Suprapubic skin (tissue), 4 donors: ENCODE measurements around the gene LMBR1. TPM values are rescaled to one million over a fixed set of nuclear protein-coding genes. Genes with fewer than 3 reads are reported as not detected.
"Not testable (repeated sequence)": the region's sequence is repeated elsewhere in the genome, so short reads cannot be mapped to it uniquely, and the experiment has no call there.

ENCODE experiments used
- DNase-seq, 2 donors: peaks; one replicate each; pipeline ENCODE4 v3.0.0-alpha.2; 2019; ENCODE audit warnings: low spot score in 2 of 2
- H3K27ac ChIP-seq: fragments of 200-600 bp; sonication (generic); one replicate; pipeline ENCODE4 v1.5.1; 2019
- H3K27me3 ChIP-seq: fragments of 200-600 bp; sonication (generic); one replicate; pipeline ENCODE4 v1.5.1; 2019
- H3K36me3 ChIP-seq: fragments of 200-600 bp; sonication (generic); one replicate; pipeline ENCODE4 v1.5.1; 2019
- H3K4me1 ChIP-seq: fragments of 200-600 bp; sonication (generic); one replicate; pipeline ENCODE4 v1.5.1; 2019
- H3K4me3 ChIP-seq: fragments of 200-600 bp; sonication (generic); one replicate; pipeline ENCODE4 v1.5.1; 2019; ENCODE audit warnings: mild to moderate bottlenecking
- H3K9me3 ChIP-seq: fragments of 200-600 bp; sonication (generic); one replicate; pipeline ENCODE4 v1.5.1; 2019
- CTCF ChIP-seq, 2 donors: fragments of 200-600 bp in 1 of 2; fragments of 450-650 bp in 1 of 2; sonication (generic) in 1 of 2; IDR thresholded peaks; one replicate each; pipeline ENCODE4 v1.5.1; 2016 to 2019; ENCODE audit warnings: antibody characterized with exemption in 2 of 2, mild to moderate bottlenecking in 1 of 2, moderate library complexity in 1 of 2
- EP300 ChIP-seq: sonication (generic); formaldehyde crosslinking; IDR thresholded peaks from one replicate; pipeline ENCODE4 v1.6.1; 2017; ENCODE audit warnings: antibody characterized with exemption
- POLR2A ChIP-seq, 2 donors: fragments of 450-650 bp; IDR thresholded peaks; one replicate each; pipeline ENCODE4 v1.6.1; 2017; ENCODE audit warnings: antibody characterized with exemption in 2 of 2, mild to moderate bottlenecking in 2 of 2, moderate library complexity in 2 of 2
- POLR2AphosphoS5 ChIP-seq, 3 donors: sonication (generic); formaldehyde crosslinking; IDR thresholded peaks; one replicate each; pipeline ENCODE4 v1.6.1; 2017; ENCODE audit warnings: antibody characterized with exemption in 3 of 3
- WGBS: methylation state at CpG from one replicate; pipeline ENCODE4 v1.1.5; 2018; 5-methylcytosine and 5-hydroxymethylcytosine counted together
- total RNA-seq, 4 donors: library from RNA; depleted of rRNA; stranded (reverse); fragments of >200 nt; gene quantifications; one replicate each; pipeline ENCODE4 v1.1.0, GENCODE V29; 2016

The LMBR1 gene
- total RNA-seq, 4 donors from 2014 or later: 48.7 to 104 (median 59.1) TPM

- H3K4me3 ChIP-seq: no peak overlapping the region
- no peak for DNase-seq
- H3K4me1 ChIP-seq: no peaks in the 10 kb centered on the region
- H3K27ac ChIP-seq: no peak overlapping the region
- 95% methylated on average over 8 of the region's 8 CpGs for whole genome bisulfite sequencing
- no peaks in the 10 kb centered on the region for H3K9me3 ChIP-seq
- no peaks in the 10 kb centered on the region for H3K36me3 ChIP-seq
- no peak for TF ChIP-seq POLR2AphosphoS5 (IDR thresholded peaks at IDR 0.05)
- no peak for TF ChIP-seq POLR2A (IDR thresholded peaks at IDR 0.05)
- TF ChIP-seq EP300: no peak
- TF ChIP-seq CTCF (IDR thresholded peaks at IDR 0.05): no peak
- H3K27me3 ChIP-seq: peaks cover 12% of the 10 kb centered on the region
These were observed 240.0 kb downstream of the LMBR1 start for GRCh38 chr7:156652886-156653568.

- H3K4me1 ChIP-seq: no peaks in the 10 kb centered on the region
- peaks cover 12% of the 10 kb centered on the region for H3K27me3 ChIP-seq
- no peak for TF ChIP-seq CTCF (IDR thresholded peaks at IDR 0.05)
- no peak for DNase-seq
- H3K4me3 ChIP-seq: no peak overlapping the region
- H3K9me3 ChIP-seq: no peaks in the 10 kb centered on the region
- no peaks in the 10 kb centered on the region for H3K36me3 ChIP-seq
- H3K27ac ChIP-seq: no peak overlapping the region
- 77% methylated on average over 4 of the region's 4 CpGs for WGBS
These were observed 241.5 kb downstream of the LMBR1 start for GRCh38 chr7:156651474-156651873.

- Histone ChIP-seq H3K4me3 (no peak overlapping the region), H3K9me3 (no peaks in the 10 kb centered on the region), H3K4me1 (no peaks in the 10 kb centered on the region), H3K27me3 (peaks cover 12% of the 10 kb centered on the region), H3K27ac (no peak overlapping the region), H3K36me3 (no peaks in the 10 kb centered on the region)
- 64% methylated on average over 8 of the region's 9 CpGs for WGBS
- TF ChIP-seq EP300: no peak
- no peak for TF ChIP-seq CTCF (IDR thresholded peaks at IDR 0.05)
- TF ChIP-seq POLR2A (IDR thresholded peaks at IDR 0.05): no peak
- DNase-seq: no peak
These were observed 242.9 kb downstream of the LMBR1 start for GRCh38 chr7:156650042-156650441.

- not testable (repeated sequence) for H3K4me3 ChIP-seq, H3K27ac ChIP-seq, DNase-seq, H3K36me3 ChIP-seq, H3K4me1 ChIP-seq, H3K9me3 ChIP-seq
- H3K27me3 ChIP-seq: peaks cover 12% of the 10 kb centered on the region
- 98% methylated on average over 5 of the region's 5 CpGs for WGBS
These were observed 245.7 kb downstream of the LMBR1 start for GRCh38 chr7:156647330-156647729.

DNA sequence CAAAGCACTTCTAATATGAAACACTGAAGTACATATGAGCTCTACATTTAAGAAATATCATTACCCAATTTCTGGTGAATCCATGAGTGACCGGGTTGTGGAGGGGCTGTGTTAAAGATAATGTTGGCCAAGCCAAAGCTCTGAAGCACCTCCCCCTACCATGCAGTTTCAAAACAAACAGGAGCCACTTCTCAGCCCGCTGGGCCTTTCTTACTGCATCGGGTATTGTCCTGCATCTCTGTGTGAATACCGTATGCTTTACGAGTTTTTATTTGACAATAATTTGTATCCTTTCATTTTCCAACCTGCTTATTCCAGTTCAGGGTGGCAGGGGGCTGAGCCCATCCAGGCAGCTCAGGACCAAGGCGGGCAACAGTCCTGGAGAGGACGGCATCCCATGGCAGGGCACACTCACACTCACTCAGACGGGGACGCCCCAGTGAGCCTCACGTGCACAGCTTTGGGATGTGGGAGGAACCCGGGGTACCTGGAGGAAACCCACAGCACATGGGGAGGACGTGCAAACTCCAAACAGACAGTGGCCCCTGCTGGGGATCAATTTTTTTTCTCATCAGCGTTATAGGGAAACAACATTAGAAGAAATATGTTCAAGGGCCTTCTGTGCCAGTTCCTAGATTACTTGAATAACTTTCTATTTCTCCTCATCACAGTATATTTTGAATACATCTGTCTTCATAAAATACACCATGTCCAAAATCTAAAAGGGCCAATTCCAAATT, 250.5 kb downstream of the LMBR1 start:
- 80% methylated on average over 13 of the region's 13 CpGs for WGBS
- TF ChIP-seq EP300 (no peak), POLR2A (IDR thresholded peaks at IDR 0.05) (no peak), CTCF (IDR thresholded peaks at IDR 0.05) (no peak), POLR2AphosphoS5 (IDR thresholded peaks at IDR 0.05) (no peak)
- no peak overlapping the region for H3K27ac ChIP-seq

More for the DNA sequence above, 250.5 kb downstream of the LMBR1 start:
- H3K4me1 ChIP-seq: peaks cover 17% of the 10 kb centered on the region
- H3K9me3 ChIP-seq: no peaks in the 10 kb centered on the region
- DNase-seq: no peak
- no peaks in the 10 kb centered on the region for H3K27me3 ChIP-seq
- no peak overlapping the region for H3K4me3 ChIP-seq
- no peaks in the 10 kb centered on the region for H3K36me3 ChIP-seq
